Measurements from ENCODE around the gene TSPYL6. TPM values are rescaled to one million over a fixed set of nuclear protein-coding genes. Genes with fewer than 3 reads are reported as not detected.

Gene TSPYL6
- total and polyA plus RNA-seq, 2 of the 8 experiments (the other 6 are each of a cell fraction or from before 2014, with no cell fraction given) = not detected

GRCh38 chr2:54289917-54290316 lies 33.9 kb upstream of the TSPYL6 start:
- POLR2A ChIA-PET (ENCODE audit: partially characterized antibody) = no interaction called here
- TF ChIP-seq SAP30 (IDR thresholded peaks at IDR 0.05; ENCODE audit: insufficient read depth, insufficient replicate concordance, low read length) = no peak
- TF ChIP-seq SIRT6 (IDR thresholded peaks at IDR 0.05; ENCODE audit: low read length) = no peak
- TF ChIP-seq HDAC6 (IDR thresholded peaks at IDR 0.05; ENCODE audit: low read depth, low read length) = no peak
- TF ChIP-seq CTBP2 (IDR thresholded peaks at IDR 0.05; ENCODE audit: borderline replicate concordance, insufficient read depth, insufficient read length, low read length) = no peak
- TF ChIP-seq E2F6 (IDR thresholded peaks at IDR 0.05) = no peak
- TF ChIP-seq KDM5A (IDR thresholded peaks at IDR 0.05; ENCODE audit: low read length) = no peak
- TF ChIP-seq ASH2L (IDR thresholded peaks at IDR 0.05; ENCODE audit: low read length) = no peak
- TF ChIP-seq EZH2 (IDR thresholded peaks at IDR 0.05; ENCODE audit: low read depth, low read length, severe bottlenecking) = no peak
- no peak for TF ChIP-seq KDM1A (IDR thresholded peaks at IDR 0.05; ENCODE audit: borderline replicate concordance, low read length)
- TF ChIP-seq KDM4A (IDR thresholded peaks at IDR 0.05; ENCODE audit: low read depth, low read length, severe bottlenecking) = no peak
- TF ChIP-seq RNF2 (IDR thresholded peaks at IDR 0.05; ENCODE audit: borderline replicate concordance, low read depth, low read length, missing control alignments, poor library complexity, severe bottlenecking) = no peak
- TF ChIP-seq SIX5 (IDR thresholded peaks at IDR 0.05; ENCODE audit: low read depth, low read length) = no peak
- TF ChIP-seq CHD2 (IDR thresholded peaks at IDR 0.05; ENCODE audit: low read length) = no peak
- TF ChIP-seq CHD1 (IDR thresholded peaks at IDR 0.05; ENCODE audit: low read depth, low read length) = no peak

More at GRCh38 chr2:54289917-54290316, 33.9 kb upstream of the TSPYL6 start:
- Histone ChIP-seq H3K14ac (ENCODE audit: insufficient read length) (no peak overlapping the region), H3K56ac (replicated peaks; ENCODE audit: insufficient read length, low read depth, low read length) (no peak overlapping the region), H3K79me1 (ENCODE audit: low read depth, low read length) (no peaks in the 10 kb centered on the region), H2BK20ac (ENCODE audit: low read length) (no peak overlapping the region), H3K9ac (replicated peaks in 1 of 4; ENCODE audit: extremely low read depth in 1 of 4, low read depth in 3 of 4, low read length in 3 of 4) (no peak overlapping the region), H2AFZ (ENCODE audit: low read length) (no peak overlapping the region), H3K27ac (ENCODE audit: low read depth, low read length) (no peak overlapping the region), H3K23me2 (ENCODE audit: low read depth, low read length) (no peaks in the 10 kb centered on the region), H3K4ac (replicated peaks; ENCODE audit: insufficient read length, low read depth, low read length) (no peak overlapping the region), H3K4me3 (ENCODE audit: extremely low read depth in 1 of 4, insufficient read depth in 2 of 4, low read depth in 3 of 4, low read length in 4 of 4) (peak overlapping the region in 1 of 4 experiments; percentile 7; a peak in 2 of 8 replicates), H4K91ac (replicated peaks; ENCODE audit: insufficient read length, low read length) (no peak overlapping the region), H3K4me2 (ENCODE audit: insufficient read depth in 1 of 2, low read depth in 2 of 2, low read length in 2 of 2) (peak overlapping the region; percentile 26 to 44; a peak in 1 of 4 replicates), H4K20me1 (replicated peaks in 1 of 2; ENCODE audit: control insufficient read depth in 1 of 2, insufficient read depth in 2 of 2, low read length in 2 of 2) (no peaks in the 10 kb centered on the region), H3K27me3 (replicated peaks in 1 of 4; ENCODE audit: control insufficient read depth in 3 of 4, extremely low read depth in 1 of 4, insufficient read depth in 3 of 4, low read length in 3 of 4) (peaks cover 10 to 28% (median 24%) of the 10 kb centered on the region in 4 experiments), H2BK5ac (ENCODE audit: low read depth, low read length) (no peak overlapping the region), H3K4me1 (replicated peaks in 1 of 4; ENCODE audit: control insufficient read depth in 3 of 4, insufficient read depth in 4 of 4, low read length in 3 of 4) (peaks cover 0 to 3% (median 1%) of the 10 kb centered on the region in 4 experiments; a peak in 2 of 7 replicates), H3K18ac (ENCODE audit: extremely low read depth, low read length) (no peak overlapping the region), H3K23ac (ENCODE audit: insufficient read length) (no peak overlapping the region), H3K36me3 (ENCODE audit: control insufficient read depth in 2 of 4, insufficient read depth in 4 of 4, low read length in 3 of 4) (no peaks in the 10 kb centered on the region), H3K9me3 (ENCODE audit: insufficient read depth in 2 of 2, low read depth in 1 of 2, low read length in 1 of 2) (no peaks in the 10 kb centered on the region), H2AK5ac (ENCODE audit: low read depth, low read length) (no peak overlapping the region), H3K79me2 (ENCODE audit: control insufficient read depth in 1 of 2, insufficient read depth in 2 of 2, low read length in 2 of 2) (no peaks in the 10 kb centered on the region), H4K5ac (ENCODE audit: insufficient read length, low read depth, low read length) (no peak overlapping the region), H2BK12ac (ENCODE audit: low read depth, low read length) (no peak overlapping the region), H2BK120ac (replicated peaks; ENCODE audit: low read depth, low read length) (no peak overlapping the region), H4K8ac (ENCODE audit: extremely low read depth, insufficient read depth, low read length) (no peak overlapping the region), H2BK15ac (ENCODE audit: low read length) (no peak overlapping the region)
- CTCF ChIA-PET (ENCODE audit: partially characterized antibody) = no interaction called here
- 57% methylated on average over 23 of the region's 23 CpGs; no CpG with 5 or more reads in 1 of the 2 experiments for WGBS, 2 experiments (ENCODE audit: extremely low coverage in 1 of 2, insufficient coverage in 1 of 2, insufficient read length in 1 of 2, insufficient replicate concordance in 2 of 2, low coverage in 1 of 2, low lambda C conversion rate in 2 of 2, missing lambda C conversion rate in 1 of 2)
- FAIRE-seq (no peak), DNase-seq (ENCODE audit: low read depth in 1 of 2, low spot score in 2 of 2) (no peak)

Data from H1 (cell line).